Activated CD8-positive, alpha-beta memory T cell treated with anti-CD3 and anti-CD28 coated beads, Interleukin-2, amount 50 U/mL, for 24 hours (primary cell): Measurements from ENCODE around the gene ANTXRL.
"Not testable (repeated sequence)": the region's sequence is repeated elsewhere in the genome, so short reads cannot be mapped to it uniquely, and the experiment has no call there.

Experiments
- DNase-seq: peaks from one replicate; pipeline ENCODE4 v3.0.0-alpha.2; 2020; ENCODE audit errors: extremely low read depth

The ANTXRL gene

DNA sequence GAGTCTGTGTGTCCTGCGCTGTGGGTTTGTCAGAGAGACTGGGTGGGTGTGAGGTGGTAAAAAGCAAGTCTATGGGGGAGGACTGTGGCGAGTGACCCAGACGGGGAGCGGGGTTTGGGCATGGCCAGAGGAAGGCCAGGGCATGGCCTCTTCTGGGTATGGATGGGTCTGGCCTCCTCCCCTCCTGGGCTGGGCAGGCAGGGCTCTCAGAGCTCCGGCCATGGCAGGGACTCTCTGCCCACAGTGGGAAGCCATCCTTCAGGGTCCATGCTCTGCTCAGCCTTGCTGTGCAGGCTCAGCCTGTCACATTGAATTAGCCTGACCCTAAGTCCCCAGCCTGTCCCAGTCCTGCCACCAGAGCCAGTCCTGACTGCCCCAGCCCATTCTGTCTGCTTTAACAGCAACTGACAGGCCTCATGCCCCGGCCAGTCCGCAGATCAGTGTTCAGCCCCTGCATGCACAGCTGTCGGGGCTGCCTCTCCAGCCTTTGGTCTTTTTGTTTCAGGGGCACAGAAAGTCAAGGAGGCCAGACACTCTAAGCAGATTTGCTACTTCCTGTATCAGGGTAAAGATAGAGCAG, 7.9 kb downstream of the ANTXRL start:
- DNase-seq: no peak

DNA sequence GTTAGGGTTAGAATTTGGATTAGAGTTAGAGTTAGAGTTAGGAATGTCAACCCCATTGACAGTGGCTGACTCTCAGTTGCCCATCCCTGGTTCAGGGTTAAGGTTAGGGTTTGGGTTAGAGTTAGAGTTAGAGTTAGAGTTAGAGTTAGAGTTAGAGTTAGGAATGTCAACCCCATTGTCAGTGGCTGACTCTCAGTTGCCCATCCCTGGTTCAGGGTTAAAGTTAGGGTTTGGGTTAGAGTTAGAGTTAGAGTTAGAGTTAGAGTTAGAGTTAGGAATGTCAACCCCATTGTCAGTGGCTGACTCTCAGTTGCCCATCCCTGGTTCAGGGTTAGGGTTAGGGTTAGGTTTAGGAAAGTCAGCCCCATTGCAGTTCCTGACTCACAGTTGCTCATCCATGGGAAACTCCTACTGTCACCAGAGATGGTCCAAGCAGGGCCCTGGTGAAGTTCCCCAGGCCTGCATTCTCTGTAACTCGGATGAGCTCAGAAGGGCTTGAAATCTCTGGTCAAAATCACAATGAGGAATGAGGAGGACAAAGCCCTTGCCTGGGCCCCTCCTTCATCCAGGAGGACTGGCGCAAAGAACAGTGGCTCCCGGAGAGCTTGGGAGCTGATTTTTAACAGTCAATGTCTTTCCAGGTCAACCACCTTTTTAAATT, 8.7 kb downstream of the ANTXRL start:
- DNase-seq: not testable (repeated sequence)

GRCh38 chr10:46296086-46296485, 9.3 kb downstream of the ANTXRL start:
- not testable (repeated sequence) for DNase-seq

DNA sequence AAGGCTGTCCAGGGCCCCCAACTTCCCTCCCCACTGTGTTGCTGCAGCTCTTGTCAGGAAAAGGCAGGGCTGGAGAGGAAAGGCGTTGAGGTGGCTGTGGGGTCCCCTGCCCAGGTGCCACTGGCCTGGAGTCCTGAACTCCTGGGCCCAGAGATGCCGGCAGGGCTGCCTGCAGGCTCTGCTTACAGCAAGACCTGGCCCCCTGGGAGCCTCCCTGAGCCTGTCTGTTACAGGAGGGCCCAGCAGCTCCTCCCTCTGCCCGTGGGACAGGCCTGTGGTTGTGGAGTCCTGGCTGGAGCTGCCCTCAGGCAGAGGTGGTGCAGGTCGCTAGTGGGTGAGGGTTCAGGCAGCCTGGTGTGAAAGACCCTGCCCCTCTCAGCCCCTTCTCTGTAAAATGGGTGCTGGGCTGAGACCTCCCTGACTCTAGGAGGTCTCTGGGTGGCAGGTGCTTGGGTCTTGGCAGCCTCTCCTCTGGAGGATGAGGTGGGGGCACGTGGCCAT, 9.9 kb downstream of the ANTXRL start:
- no peak for DNase-seq

DNA sequence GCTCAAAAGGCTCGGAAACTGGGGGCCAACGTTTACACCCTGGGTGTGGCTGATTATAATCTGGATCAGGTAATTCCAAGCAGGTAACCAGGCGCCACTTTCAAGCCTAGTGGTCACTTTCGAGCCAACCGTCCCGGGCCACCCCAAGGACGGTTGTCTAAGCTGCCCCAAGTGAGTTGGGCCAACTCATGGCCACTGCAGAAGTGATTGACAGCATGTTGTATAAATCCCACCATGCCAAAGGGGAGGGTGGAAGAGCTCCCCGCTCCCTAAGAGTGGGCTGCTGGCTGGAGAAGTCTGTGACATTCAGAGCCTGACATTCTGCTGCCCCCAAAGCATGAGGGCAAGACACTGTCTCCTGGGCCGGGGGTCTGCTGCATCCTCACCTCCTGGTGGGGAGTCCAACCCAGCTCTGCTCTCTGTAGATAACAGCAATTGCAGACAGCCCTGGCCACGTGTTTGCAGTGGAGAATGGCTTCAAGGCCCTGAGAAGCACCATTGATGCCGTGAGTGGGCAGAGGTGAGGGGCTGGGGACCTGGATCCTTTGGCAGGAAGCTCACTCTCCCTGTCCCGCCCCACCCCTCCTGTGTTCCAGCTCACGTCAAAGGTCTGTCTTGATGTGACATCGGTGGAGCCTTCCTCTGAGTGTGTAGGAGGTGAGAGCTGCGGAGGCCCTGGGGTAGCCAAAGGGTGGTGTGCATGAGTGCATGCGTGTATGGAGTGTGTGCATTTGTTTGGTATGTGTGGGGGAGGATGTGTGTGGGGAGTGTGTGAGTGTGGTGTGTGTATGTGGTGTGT, 10.8 kb downstream of the ANTXRL start:
- no peak for DNase-seq

GRCh38 chr10:46298477-46299285, 11.9 kb downstream of the ANTXRL start:
- DNase-seq: no peak

- no peak for DNase-seq
Measured at GRCh38 chr10:46299286-46299535, 12.4 kb downstream of the ANTXRL start.

DNA sequence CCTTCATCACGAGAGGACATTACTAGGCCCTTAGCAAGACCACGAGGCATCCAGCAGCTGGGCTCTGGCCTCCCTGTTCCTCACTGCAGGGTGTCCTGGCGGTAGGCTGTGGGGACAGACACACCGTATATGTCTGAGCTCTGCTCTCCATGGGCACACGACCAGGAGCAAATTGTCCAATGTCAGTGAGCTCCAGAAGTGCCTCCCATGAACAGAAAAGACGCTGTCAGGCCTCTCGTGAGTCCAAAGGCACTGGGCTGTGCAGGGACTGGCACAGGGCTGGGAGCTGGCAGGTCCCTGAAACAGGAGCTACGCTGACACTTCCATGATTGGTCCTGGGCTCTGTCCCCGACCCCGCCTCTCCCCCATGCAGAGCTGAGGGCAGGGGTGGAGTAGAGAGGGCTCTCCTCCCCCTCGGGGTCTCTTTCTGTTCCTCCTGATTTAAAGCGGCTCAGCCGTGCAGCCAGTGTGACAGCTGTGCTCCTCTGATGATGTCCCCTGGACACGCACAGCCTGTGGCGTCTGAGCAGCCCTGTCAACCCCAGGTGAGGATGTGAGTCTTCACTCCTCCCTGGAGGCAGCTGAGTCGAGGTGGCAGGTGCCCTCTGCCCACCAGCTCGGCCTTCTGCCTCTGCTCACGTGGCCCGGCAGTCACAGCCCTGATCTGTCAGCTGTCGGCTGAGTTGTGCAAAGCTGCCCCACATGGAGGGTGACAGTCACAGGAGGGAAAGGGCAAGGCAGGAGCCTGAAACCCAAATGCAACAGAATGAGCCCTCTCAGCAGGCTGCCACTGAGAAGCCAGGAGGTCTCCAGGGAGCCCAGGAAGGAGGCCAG, 13.0 kb downstream of the ANTXRL start:
- DNase-seq: no peak

DNA sequence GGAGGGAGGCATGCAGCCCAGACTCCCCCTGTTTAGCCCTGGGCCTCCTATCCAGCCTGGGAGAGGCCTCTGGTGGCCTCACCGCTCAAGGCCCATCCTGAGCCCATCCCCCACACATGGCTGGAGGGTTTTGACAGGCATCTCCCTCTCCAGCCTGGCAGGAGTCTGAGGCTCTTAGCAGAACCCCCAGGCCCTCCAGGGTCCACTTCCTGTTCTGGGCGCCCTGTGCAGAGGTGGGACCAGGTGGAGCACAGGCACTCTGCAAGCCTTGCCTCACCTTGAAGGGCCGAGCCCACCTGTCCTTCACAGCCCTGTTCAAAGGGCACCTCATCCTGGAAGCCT, 13.5 kb downstream of the ANTXRL start:
- DNase-seq: not testable (repeated sequence)

DNA sequence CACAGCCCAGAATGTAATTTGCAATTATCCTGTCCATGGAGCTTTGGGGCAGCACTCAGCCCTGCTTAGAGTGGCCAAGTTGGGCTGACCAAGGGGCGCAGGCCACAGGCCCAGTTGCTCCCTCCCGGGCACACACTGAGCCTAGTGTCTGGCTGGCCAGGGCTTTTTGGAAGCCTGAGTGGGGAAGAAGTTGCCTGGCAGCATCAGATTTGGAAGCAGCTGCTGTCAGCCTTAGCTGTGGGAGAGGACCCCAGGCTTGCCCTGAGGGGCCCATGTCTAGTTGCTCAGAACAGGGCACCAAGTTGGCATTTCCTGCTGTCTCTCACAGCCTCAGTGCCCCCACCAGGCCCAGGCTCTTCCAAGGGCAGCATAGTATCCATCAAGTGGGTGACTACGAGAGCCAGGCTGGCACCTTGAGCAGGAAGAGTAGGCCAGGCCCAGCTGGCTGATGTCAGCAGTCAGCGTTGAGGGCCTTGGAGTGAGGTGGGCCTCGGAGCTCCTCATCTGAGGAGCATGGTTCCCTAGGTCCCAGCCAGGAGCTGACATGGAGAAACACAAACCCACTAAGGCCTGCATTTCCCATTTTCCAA, 14.4 kb downstream of the ANTXRL start:
- DNase-seq: no peak

GRCh38 chr10:46301721-46302479, 15.1 kb downstream of the ANTXRL start:
- no peak for DNase-seq

GRCh38 chr10:46302765-46303352, 16.1 kb downstream of the ANTXRL start:
- not testable (repeated sequence) for DNase-seq

- no peak for DNase-seq
Measured at GRCh38 chr10:46304062-46304461, 17.3 kb downstream of the ANTXRL start.

GRCh38 chr10:46304671-46305070, 17.9 kb downstream of the ANTXRL start:
- not testable (repeated sequence) for DNase-seq

DNA sequence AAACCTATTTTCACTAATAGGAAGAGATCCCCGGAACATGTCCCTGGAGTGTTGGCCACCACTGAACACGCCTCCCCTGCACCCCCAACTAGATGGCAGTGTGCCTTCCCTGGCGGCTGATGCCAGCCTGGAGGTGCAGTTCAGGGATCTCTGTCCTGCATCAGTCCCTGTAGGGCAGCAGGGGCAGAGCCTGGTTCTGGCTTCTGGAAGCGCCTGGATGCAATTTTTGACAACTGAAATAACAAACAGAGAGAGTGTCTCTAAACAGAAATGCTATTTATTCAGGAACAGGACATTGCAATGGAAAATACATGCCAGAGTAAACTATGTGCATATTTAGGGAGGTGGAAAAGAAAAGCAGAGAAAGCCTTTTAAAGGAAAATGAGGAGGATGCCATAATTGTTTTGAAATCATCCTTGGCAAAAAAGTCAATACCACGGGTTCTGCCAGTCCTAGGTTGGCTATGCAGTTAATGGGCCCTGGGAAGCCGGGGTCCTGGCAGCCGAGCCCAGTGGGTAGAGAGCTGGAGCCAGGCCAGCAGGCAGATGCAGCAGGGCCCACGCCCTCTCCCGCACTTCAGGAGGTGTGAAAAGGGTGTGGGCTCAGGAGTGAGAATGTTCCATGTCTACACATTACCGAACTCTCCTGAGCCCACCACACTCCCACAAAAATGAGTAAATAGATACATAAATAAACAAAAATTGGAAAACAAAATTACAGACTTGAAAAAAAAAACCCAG, 18.5 kb downstream of the ANTXRL start:
- no peak for DNase-seq

DNA sequence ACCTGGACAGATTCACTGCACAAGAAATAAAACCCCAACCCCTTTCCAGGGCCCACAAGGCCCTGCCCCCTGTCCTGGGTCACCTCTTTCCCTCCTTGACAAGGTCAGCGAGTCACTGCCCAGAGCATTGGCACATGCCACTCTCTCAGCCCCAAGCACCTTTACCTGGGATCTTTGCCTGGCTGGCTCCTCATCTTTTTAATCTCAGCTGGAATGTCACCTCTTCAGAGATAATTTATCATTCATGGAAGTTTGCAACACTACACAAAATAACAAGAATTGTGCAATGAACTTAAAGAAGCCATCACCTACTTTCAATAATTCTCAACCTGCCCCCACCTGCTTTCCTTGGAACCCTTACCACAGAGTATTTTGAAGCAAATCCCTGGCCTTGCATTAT, 19.2 kb downstream of the ANTXRL start:
- DNase-seq: no peak

DNA sequence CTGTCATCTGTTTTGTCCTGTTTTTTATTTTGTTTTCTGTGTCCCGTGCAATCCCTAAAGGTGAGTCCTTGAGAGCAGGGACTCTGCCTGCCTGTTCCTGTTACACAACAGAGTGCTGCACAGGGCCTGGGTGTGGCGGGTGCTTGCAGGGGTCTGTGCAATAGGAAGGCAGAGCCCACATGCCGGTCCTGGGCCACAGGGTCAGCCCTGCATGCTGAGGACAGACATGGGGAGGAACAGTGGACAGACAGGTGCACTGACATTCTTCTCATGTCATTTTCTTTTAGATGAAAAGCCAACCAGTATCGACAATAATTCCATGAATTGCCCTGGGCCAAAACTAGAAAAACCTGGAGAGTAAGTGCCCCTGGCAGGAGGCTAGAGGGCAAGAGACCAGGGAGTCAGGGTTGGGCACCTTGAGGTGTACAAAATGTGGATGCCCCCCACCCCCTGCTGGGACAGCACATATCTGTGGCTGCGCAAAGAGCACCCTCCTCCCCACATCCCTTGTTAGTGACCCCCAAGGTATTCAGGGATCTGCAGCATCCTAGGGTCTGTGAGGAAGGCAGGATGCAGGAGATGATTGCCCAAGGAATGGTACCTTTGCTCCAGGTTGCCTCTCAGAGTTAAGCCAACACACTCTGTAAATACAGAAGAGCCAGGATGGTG, 19.9 kb downstream of the ANTXRL start:
- no peak for DNase-seq

DNA sequence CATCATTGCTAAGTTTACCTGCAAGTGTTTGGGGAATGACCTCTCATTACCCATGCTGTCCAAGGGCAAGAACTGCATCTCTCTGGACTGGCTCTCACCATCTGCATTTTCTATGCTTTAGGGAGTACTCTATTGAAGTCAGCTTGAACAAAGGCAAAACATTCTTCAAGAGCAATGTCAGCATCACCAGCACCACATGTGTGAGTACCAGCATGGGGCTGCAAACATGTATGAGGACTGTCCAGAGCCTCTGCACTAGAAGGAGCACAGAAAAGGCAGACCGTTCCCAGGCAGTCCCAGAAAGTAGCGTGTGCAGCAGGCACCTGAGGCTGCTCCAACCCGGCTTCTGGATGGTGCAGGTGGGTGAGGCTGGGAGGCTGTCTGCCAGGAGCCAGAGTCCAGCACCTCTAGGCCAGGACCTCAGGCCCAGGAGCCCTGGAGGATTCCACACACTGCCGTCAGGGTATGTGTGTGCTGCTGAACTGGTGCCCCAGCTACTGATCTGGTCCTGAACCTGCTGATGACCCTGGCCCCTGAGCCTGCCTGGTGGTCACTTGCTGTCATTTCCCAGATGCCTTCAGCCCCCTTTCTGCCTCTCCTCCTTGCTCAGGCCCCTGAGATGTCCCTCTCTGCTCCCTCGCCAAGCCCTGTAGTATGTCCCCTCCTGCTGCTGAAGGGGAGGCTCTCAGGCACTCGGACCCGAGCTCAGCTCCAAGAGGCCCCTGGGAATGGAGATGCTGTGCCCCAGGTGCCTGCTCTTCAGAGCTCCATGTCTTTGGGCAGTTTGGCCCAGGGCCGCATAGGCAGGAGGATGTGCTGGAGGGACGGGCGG, 20.7 kb downstream of the ANTXRL start:
- DNase-seq: no peak
